BE2C (cell line): ENCODE data around the gene EIF1AD.
"Not testable (repeated sequence)": the region's sequence is repeated elsewhere in the genome, so short reads cannot be mapped to it uniquely, and the experiment has no call there.

Experiments
- DNase-seq: peaks from one replicate; pipeline ENCODE4 v3.0.0-alpha.2; 2020
- H3K27me3 ChIP-seq: fragments of 250-450 bp; sonication (Bioruptor Pico); 2 replicates; pipeline ENCODE4 v1.5.1; 2020; ENCODE audit warnings: mild to moderate bottlenecking
- H3K36me3 ChIP-seq: fragments of 250-450 bp; sonication (Bioruptor Pico); 2 replicates; pipeline ENCODE4 v1.5.1; 2020; ENCODE audit warnings: mild to moderate bottlenecking
- H3K4me1 ChIP-seq: fragments of 250-450 bp; sonication (Bioruptor Pico); 2 replicates; pipeline ENCODE4 v1.5.1; 2020
- H3K4me3 ChIP-seq: 2 replicates; pipeline ENCODE4 v1.5.1; 2011; ENCODE audit warnings: low read depth, low read length
- H3K9me3 ChIP-seq: fragments of 250-450 bp; sonication (Bioruptor Pico); 2 replicates; pipeline ENCODE4 v1.5.1; 2020
- TF ChIP-seq, protein P1 (sequence below): IDR thresholded peaks from 2 replicates; pipeline ENCODE4 v1.5.1; 2012; ENCODE audit warnings: mild to moderate bottlenecking, low read depth, low read length

Gene EIF1AD

DNA sequence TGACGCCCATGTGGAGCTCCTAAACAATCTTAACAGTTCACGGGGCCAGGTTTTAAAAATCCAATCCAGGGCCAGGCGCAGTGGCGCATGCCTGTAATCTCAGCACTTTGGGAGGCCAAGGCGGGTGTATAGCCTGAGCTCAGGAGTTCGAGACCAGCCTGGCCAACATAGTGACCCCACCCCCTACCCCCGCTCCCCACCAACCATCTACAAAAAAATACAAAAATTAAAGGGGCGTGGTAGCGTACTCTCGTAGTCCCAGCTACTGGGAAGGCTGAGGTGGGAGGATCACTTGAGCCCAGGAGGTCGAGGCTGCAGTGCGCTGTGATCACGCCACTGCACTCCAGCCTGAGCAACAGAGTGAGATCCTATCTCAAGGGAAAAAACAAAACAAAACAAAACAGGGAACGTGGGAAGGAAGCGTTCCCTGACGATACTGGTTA, 41.1 kb downstream of the EIF1AD start:
- Histone ChIP-seq H3K9me3 (no peaks in the 10 kb centered on the region), H3K4me1 (no peaks in the 10 kb centered on the region), H3K36me3 (peaks cover 22% of the 10 kb centered on the region), H3K27me3 (peaks cover under 1% of the 10 kb centered on the region; the same call in 1 of the 2 replicates), H3K4me3 (peak overlapping the region; percentile 94)
- DNase-seq = no peak
- TF ChIP-seq, protein P1, sequence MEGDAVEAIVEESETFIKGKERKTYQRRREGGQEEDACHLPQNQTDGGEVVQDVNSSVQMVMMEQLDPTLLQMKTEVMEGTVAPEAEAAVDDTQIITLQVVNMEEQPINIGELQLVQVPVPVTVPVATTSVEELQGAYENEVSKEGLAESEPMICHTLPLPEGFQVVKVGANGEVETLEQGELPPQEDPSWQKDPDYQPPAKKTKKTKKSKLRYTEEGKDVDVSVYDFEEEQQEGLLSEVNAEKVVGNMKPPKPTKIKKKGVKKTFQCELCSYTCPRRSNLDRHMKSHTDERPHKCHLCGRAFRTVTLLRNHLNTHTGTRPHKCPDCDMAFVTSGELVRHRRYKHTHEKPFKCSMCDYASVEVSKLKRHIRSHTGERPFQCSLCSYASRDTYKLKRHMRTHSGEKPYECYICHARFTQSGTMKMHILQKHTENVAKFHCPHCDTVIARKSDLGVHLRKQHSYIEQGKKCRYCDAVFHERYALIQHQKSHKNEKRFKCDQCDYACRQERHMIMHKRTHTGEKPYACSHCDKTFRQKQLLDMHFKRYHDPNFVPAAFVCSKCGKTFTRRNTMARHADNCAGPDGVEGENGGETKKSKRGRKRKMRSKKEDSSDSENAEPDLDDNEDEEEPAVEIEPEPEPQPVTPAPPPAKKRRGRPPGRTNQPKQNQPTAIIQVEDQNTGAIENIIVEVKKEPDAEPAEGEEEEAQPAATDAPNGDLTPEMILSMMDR = no peak

DNA sequence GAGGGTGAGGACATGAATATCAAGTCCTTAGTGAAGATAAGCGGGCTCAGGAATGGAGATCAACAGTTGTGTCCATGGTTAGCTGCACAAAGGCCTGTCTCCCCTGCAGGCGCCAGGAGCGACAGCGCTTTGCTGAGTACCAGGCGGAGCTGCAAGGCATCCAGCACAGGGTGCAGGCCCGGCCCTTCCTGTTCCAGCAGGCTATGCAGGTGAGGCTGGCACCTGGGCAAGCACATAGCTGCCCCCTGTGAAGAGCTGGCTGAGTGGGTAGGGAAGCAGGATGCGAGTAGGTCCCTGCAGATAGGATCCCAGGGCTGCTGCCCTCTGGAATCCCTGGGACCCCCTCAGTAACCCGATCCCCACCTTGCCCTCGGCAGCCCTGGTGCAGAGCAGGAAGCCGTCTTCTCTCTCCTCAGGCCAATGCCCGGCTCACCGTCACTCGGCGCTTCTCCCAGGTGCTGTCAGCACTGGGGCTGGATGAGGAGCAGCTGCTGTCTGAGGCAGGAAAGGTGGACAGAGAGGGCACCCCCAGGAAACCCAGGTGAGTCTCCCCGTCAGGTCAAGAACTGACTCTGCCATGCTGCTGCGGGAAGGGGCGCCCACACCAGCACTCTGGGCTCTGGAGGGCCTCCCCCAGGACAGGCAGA, 43.1 kb downstream of the EIF1AD start:
- no peaks in the 10 kb centered on the region for H3K9me3 ChIP-seq
- H3K4me3 ChIP-seq = no peak overlapping the region
- no peaks in the 10 kb centered on the region for H3K4me1 ChIP-seq
- peaks cover 3% of the 10 kb centered on the region for H3K36me3 ChIP-seq
- DNase-seq = no peak
- TF ChIP-seq, protein P1 = no peak
- H3K27me3 ChIP-seq = peaks cover 3% of the 10 kb centered on the region

DNA sequence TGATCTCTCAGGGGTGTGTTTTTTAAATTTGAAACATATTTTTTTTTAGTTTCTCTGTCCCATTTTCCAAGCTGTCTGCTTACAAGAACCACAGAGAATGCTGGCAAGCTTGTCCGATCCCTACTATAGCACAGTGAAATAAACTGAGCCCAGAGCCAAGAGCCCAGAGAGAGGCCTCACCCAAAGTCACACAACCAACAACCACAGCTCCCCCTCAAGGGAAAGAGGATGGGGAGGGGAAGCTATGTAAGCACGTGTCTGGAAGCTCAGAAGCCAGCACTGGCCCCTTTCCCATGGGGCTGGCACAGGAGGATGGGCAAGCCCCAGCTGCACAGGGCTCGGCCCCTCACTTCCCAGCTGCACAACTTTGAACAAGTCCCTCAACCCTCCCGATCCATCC, 43.7 kb downstream of the EIF1AD start:
- H3K27me3 ChIP-seq = peaks cover 3% of the 10 kb centered on the region
- no peak for DNase-seq
- TF ChIP-seq, protein P1 = no peak
- no peaks in the 10 kb centered on the region; the same call in 1 of the 2 replicates for H3K36me3 ChIP-seq
- no peak overlapping the region for H3K4me3 ChIP-seq
- no peaks in the 10 kb centered on the region for H3K9me3 ChIP-seq
- H3K4me1 ChIP-seq = no peaks in the 10 kb centered on the region

DNA sequence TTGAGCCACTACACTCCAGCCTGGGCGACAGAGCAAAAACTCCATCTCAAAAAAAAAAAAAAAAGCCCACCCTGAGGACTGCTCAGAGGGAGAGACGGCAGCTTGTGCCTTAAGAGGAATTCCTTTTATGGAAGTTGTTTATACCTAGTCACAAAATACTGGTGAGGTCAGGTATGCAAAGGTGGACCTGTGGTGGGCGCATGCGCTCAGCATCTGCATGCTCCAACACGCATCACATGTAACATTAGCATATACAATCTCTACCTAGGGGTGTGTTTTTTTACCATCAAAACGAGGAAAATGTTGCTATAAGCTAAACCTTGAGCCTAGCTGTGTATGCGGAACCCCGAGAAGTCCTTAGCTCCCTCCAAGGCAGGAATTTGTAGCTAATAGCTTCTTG, 47.2 kb downstream of the EIF1AD start:
- DNase-seq = no peak
- TF ChIP-seq, protein P1 = no peak
- no peaks in the 10 kb centered on the region for H3K4me1 ChIP-seq

DNA sequence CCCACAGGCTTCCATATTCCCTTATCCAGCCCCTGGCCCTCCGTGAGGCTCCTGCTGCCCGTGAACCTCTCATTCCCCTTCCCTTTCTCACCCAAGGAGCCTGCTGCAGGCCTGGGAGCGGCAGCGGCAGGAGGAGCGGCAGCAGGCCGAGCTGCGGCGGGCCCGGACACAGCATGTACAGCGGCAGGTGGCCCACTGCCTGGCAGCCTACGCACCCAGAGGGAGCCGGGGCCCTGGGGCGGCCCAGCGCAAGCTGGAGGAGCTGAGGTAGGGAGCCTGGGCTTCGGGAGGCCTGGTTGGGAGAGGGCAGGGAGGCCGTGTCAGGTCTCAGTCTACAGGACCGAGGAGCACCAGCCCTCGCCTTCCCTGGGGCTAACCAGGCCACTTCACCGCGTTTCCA, 48.5 kb downstream of the EIF1AD start:
- no peak for DNase-seq
- no peak overlapping the region for H3K4me3 ChIP-seq
- no peaks in the 10 kb centered on the region for H3K9me3 ChIP-seq
- no peaks in the 10 kb centered on the region for H3K36me3 ChIP-seq
- TF ChIP-seq, protein P1 = no peak
- peaks cover 3% of the 10 kb centered on the region for H3K27me3 ChIP-seq
- no peaks in the 10 kb centered on the region for H3K4me1 ChIP-seq

More for the DNA sequence above, 47.2 kb downstream of the EIF1AD start:
- H3K27me3 ChIP-seq = peaks cover 3% of the 10 kb centered on the region
- H3K9me3 ChIP-seq = no peaks in the 10 kb centered on the region
- no peak overlapping the region for H3K4me3 ChIP-seq
- no peaks in the 10 kb centered on the region for H3K36me3 ChIP-seq

DNA sequence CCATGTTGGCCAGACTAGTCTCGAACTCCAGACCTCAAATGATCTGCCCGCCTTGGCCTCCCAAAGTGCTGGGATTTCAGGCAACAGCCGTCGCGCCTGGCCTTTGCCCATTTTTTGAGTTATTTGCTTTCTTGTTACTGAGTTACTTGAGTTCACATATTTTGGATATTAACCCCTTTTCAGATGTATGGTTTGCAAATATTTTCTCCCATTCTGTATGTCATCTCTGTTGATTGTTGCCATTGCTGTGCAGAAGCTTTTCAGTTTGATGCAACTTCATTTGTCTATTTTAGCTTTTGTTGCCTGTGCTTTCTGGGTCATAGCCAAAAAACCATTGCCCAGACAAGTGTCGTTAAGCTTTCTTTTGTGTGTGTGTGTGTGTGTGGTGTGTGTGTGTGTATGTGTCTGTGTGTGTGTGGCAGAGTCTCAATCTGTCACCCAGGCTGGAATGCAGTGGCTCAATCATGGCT, 49.9 kb downstream of the EIF1AD start:
- TF ChIP-seq, protein P1 = no peak
- Histone ChIP-seq H3K36me3 (no peaks in the 10 kb centered on the region), H3K4me1 (no peaks in the 10 kb centered on the region), H3K9me3 (no peaks in the 10 kb centered on the region), H3K27me3 (peaks cover 3% of the 10 kb centered on the region), H3K4me3 (no peak overlapping the region)
- no peak for DNase-seq

DNA sequence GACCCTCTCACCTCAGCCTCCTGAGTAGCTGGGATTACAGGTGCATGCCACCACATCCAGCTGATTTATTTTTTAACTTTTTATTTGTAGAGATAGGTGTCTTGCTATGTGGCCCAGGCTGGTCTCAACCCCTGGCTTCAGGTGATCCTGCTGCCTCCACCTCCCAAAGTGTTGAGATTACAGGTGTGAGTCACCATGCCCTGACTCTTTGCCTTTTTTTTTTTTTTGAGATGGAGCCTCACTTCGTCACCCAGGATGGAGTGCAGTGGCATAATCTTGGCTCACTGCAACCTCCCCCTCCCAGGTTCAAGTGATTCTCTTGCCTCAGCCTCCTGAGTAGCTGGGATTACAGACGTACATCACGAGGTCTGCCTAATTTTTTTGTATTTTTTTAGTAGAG, 50.3 kb downstream of the EIF1AD start:
- H3K4me3 ChIP-seq = not testable (repeated sequence)

DNA sequence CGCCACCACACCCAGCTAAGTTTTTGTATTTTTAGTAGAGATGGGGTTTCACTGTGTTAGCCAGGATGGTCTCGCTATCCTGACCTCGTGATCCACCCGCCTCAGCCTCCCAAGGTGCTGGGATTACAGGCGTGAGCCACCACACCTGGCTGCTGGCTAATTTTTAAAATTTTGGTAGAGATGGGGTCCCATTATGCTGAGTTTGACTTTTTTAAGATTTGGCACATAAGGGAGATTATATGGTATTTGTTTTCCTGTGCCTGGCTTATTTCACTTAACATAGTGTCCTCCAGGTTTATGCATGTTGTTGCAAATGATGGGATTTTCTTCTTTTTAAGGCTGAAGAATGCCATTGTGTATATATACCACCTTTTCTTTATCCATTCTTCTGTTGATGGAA, 51.2 kb downstream of the EIF1AD start:
- not testable (repeated sequence) for DNase-seq, H3K36me3 ChIP-seq, H3K4me3 ChIP-seq, H3K27me3 ChIP-seq, H3K4me1 ChIP-seq, H3K9me3 ChIP-seq

More for the DNA sequence above, 50.3 kb downstream of the EIF1AD start:
- not testable (repeated sequence) for H3K27me3 ChIP-seq, H3K4me1 ChIP-seq, H3K9me3 ChIP-seq, DNase-seq, H3K36me3 ChIP-seq
